K562 (cell line): ENCODE data around the gene PDCD6IP. TPM values are rescaled to one million over a fixed set of nuclear protein-coding genes. Genes with fewer than 3 reads are reported as not detected.

Experiments
- ATAC-seq: fragments of 200-7000 bp; cut with Tn5 transposase; 3 replicates; pipeline ENCODE4 v1.9.1; 2020; ENCODE audit warnings: moderate library complexity
- BruUV-seq: library from RNA; stranded (reverse); fragments of 400-500 nt; replicated peaks from 2 replicates; lab custom pipeline; 2021; lab: Mats Ljungman, UMichigan
- CTCF ChIA-PET: fragments of 300-600 bp; formaldehyde crosslinking; extraction: SDS; loops from one replicate; lab custom pipeline; 2021; ENCODE audit warnings: low intra/inter-chr PET ratio; lab: Yijun Ruan, JAX
- POLR2A ChIA-PET: fragments of 300-600, 350-650 bp; sonication (Branson Sonifier 250); formaldehyde crosslinking; extraction: SDS; loops from one replicate; lab custom pipeline; 2021; ENCODE audit warnings: antibody characterized with exemption, inconsistent platforms; lab: Yijun Ruan, JAX
- DNase-seq, 4 experiments: peaks; one replicate each; pipeline versions ENCODE4 v3.0.0 to v3.0.0-alpha.2; 2011 to 2018; ENCODE audit warnings: low spot score in 3 of 4, mixed read lengths in 3 of 4; ENCODE audit errors: extremely low read depth in 1 of 4
- FAIRE-seq: peaks from 2 replicates; lab custom pipeline; 2011; peaks lifted over from hg19 to GRCh38; lab: Jason Lieb, UNC
- H2AFZ ChIP-seq: 2 replicates; pipeline ENCODE4 v1.6.0; 2011; ENCODE audit warnings: low read depth, low read length, control low read depth, inconsistent platforms
- H3K27ac ChIP-seq: fragments of 200-600 bp; 3 replicates; pipeline ENCODE4 v1.8.0; 2011; ENCODE audit warnings: low read depth, mild to moderate bottlenecking, control low read depth, inconsistent platforms, low read length, moderate library complexity, mixed read lengths; ENCODE audit errors: extremely low read depth
- H3K27me3 ChIP-seq, 2 experiments: fragments of 300-600 bp in 1 of 2; 2 replicates in 1 of 2; 3 replicates in 1 of 2; pipeline versions ENCODE4 v1.6.0 to v1.8.0; 2011; ENCODE audit warnings: inconsistent platforms in 2 of 2, low read length in 2 of 2, mild to moderate bottlenecking in 1 of 2, mixed read lengths in 1 of 2, moderate library complexity in 1 of 2; ENCODE audit not compliant: control insufficient read depth in 2 of 2, insufficient read depth in 2 of 2
- H3K36me3 ChIP-seq: fragments of 300-600 bp; 3 replicates; pipeline ENCODE4 v1.8.0; 2011; ENCODE audit warnings: mild to moderate bottlenecking, low read length, inconsistent platforms; ENCODE audit not compliant: control insufficient read depth, insufficient read depth
- H3K4me1 ChIP-seq, 2 experiments: fragments of 200-600 bp in 1 of 2; replicated peaks in 1 of 2; 2 replicates in 1 of 2; 3 replicates in 1 of 2; pipeline versions ENCODE4 v1.5.1 to v1.8.0; 2011; ENCODE audit warnings: inconsistent platforms in 2 of 2, low read length in 2 of 2, mild to moderate bottlenecking in 1 of 2, mixed read lengths in 1 of 2, moderate library complexity in 1 of 2; ENCODE audit not compliant: control insufficient read depth in 2 of 2, insufficient read depth in 2 of 2
- H3K4me2 ChIP-seq: 2 replicates; pipeline ENCODE4 v1.6.1; 2011; ENCODE audit warnings: low read length, control low read depth, inconsistent platforms, mixed read lengths; ENCODE audit not compliant: insufficient read depth
- H3K4me3 ChIP-seq: fragments of 200-600 bp; sonication (generic), shearing (Covaris generic); 2 replicates; pipeline ENCODE4 v1.5.1; 2016; ENCODE audit warnings: control low read depth, inconsistent platforms
- H3K79me2 ChIP-seq: fragments of 200-600 bp; 3 replicates; pipeline ENCODE4 v1.8.0; 2011; ENCODE audit warnings: low read length, inconsistent platforms; ENCODE audit not compliant: control insufficient read depth, insufficient read depth
- H3K9ac ChIP-seq, 2 experiments: 2 replicates each; pipeline versions ENCODE4 v1.6.0 to v1.6.1; 2011; ENCODE audit warnings: low read depth in 2 of 2, low read length in 2 of 2, control low read depth in 1 of 2, inconsistent platforms in 1 of 2, mild to moderate bottlenecking in 1 of 2, mixed read lengths in 1 of 2; ENCODE audit not compliant: insufficient read depth in 1 of 2
- H3K9me1 ChIP-seq: one replicate; pipeline ENCODE4 v1.6.0; 2011; ENCODE audit warnings: inconsistent platforms, mild to moderate bottlenecking, low read length, moderate library complexity; ENCODE audit not compliant: control insufficient read depth, insufficient read depth
- H3K9me3 ChIP-seq: replicated peaks from 2 replicates; pipeline ENCODE4 v1.5.1; 2011; ENCODE audit warnings: low read depth, low read length, inconsistent platforms; ENCODE audit not compliant: control insufficient read depth, insufficient read depth
- H4K20me1 ChIP-seq: replicated peaks from 2 replicates; pipeline ENCODE4 v1.6.1; 2011; ENCODE audit warnings: low read length, inconsistent platforms, mixed read lengths; ENCODE audit not compliant: control insufficient read depth, insufficient read depth
- E2F3 ChIP-seq: fragments of 250-450 bp; sonication (Bioruptor Pico); IDR thresholded peaks from 2 replicates; pipeline ENCODE4 v1.4.0; 2020; ENCODE audit warnings: mild to moderate bottlenecking
- IRF2 ChIP-seq: sonication (generic); formaldehyde crosslinking; IDR thresholded peaks from 2 replicates; pipeline ENCODE4 v1.8.1; 2022; ENCODE audit warnings: mild to moderate bottlenecking, missing genetic modification reagents
- MLX ChIP-seq, 2 experiments: fragments of 450-650 bp in 1 of 2; sonication (generic) in 1 of 2; formaldehyde crosslinking; conservative IDR thresholded peaks; 2 replicates each; pipeline versions ENCODE4 v1.4.0 to v1.8.1; 2020 to 2022; ENCODE audit warnings: mild to moderate bottlenecking in 1 of 2, missing genetic modification reagents in 1 of 2
- NCOA2 ChIP-seq, 2 experiments: fragments of 450-650 bp; IDR thresholded peaks; 2 replicates each; pipeline ENCODE4 v1.6.1; 2018; ENCODE audit warnings: mild to moderate bottlenecking in 2 of 2, moderate library complexity in 1 of 2; ENCODE audit not compliant: partially characterized antibody in 2 of 2
- NKRF ChIP-seq: fragments of 450-650 bp; IDR thresholded peaks from 2 replicates; pipeline ENCODE4 v1.6.1; 2016; ENCODE audit warnings: borderline replicate concordance
- NONO ChIP-seq, 2 experiments: fragments of 200-400 bp in 1 of 2; fragments of 450-650 bp in 1 of 2; formaldehyde crosslinking in 1 of 2; IDR thresholded peaks; 2 replicates each; pipeline ENCODE4 v1.6.1; 2017; ENCODE audit warnings: low read depth in 2 of 2, mild to moderate bottlenecking in 2 of 2, moderate library complexity in 2 of 2, low read length in 1 of 2
- ZNF644 ChIP-seq: fragments of 200-800 bp; sonication (Bioruptor generic); IDR thresholded peaks from 2 replicates; pipeline ENCODE4 v1.6.1; 2016; ENCODE audit warnings: low read depth, missing genetic modification characterization, missing compliant biosample characterization
- ZNF707 ChIP-seq: fragments of 250-450 bp; sonication (Bioruptor Pico); conservative IDR thresholded peaks from 2 replicates; pipeline ENCODE4 v1.8.0; 2022; ENCODE audit warnings: inconsistent platforms, mild to moderate bottlenecking, moderate library complexity
- in situ Hi-C: fragments of 300-500 bp; cut with MboI; formaldehyde crosslinking; loops from 4 replicates; pipeline ENCODE4 v1.15.0; 2018; ENCODE audit warnings: inconsistent platforms, mixed read lengths
- intact Hi-C: fragments of 100-400 bp; cut with micrococcal nuclease; formaldehyde crosslinking; loops from 2 replicates; pipeline ENCODE4 v1.14.2; 2022
- polyA plus RNA-seq, 8 experiments: library from polyadenylated mRNA; depleted of rRNA in 4 of 8; stranded (reverse) in 5 of 8; unstranded in 3 of 8; fragments of >200 nt; fragmentation: Nextera tagmentation in 2 of 8; fragmentation: Illumina TruSeq in 1 of 8; extraction: Ambion mirVana in 2 of 8; extraction: Trizol in 1 of 8; gene quantifications; 2 replicates each; pipeline versions ENCODE4 v1.2.1 to v1.2.3, GENCODE V29; 2011 to 2014; ENCODE audit warnings: inconsistent platforms in 1 of 8, missing spikeins in 1 of 8
- total RNA-seq, 7 experiments: library from RNA; depleted of rRNA in 6 of 7; stranded (reverse); fragments of >200 nt in 6 of 7; fragmentation: Illumina TruSeq in 2 of 7; extraction: Trizol in 2 of 7; gene quantifications; 2 replicates each; pipeline versions ENCODE4 v1.2.1 to v1.2.3, GENCODE V29; 2011 to 2021; ENCODE audit warnings: low replicate concordance in 1 of 7
- TF ChIP-seq, protein P1 (sequence below): fragments of 450-650 bp; conservative IDR thresholded peaks from 2 replicates; pipeline ENCODE4 v1.6.1; 2016; ENCODE audit warnings: missing genetic modification characterization, low read depth, mild to moderate bottlenecking, control low read depth, missing compliant biosample characterization
- TF ChIP-seq, protein P2 (sequence below), 2 experiments: fragments of 450-650 bp; conservative IDR thresholded peaks; 2 replicates each; pipeline ENCODE4 v1.6.1; 2017; ENCODE audit warnings: mild to moderate bottlenecking in 2 of 2, moderate library complexity in 2 of 2
- TF ChIP-seq, protein P3 (sequence below): fragments of 250-450 bp; sonication (Bioruptor Pico); IDR thresholded peaks from 2 replicates; pipeline ENCODE4 v1.6.1; 2021; ENCODE audit warnings: mild to moderate bottlenecking
- TF ChIP-seq, protein P4 (sequence below): fragments of 450-650 bp; IDR thresholded peaks from 2 replicates; pipeline ENCODE4 v1.6.1; 2014; ENCODE audit warnings: low read depth, mild to moderate bottlenecking, moderate library complexity, borderline replicate concordance

The PDCD6IP gene
- total and polyA plus RNA-seq, 9 of the 15 experiments (the other 6 are each of a cell fraction or from before 2014, with no cell fraction given) = 40.2 to 302 (median 122) TPM

DNA sequence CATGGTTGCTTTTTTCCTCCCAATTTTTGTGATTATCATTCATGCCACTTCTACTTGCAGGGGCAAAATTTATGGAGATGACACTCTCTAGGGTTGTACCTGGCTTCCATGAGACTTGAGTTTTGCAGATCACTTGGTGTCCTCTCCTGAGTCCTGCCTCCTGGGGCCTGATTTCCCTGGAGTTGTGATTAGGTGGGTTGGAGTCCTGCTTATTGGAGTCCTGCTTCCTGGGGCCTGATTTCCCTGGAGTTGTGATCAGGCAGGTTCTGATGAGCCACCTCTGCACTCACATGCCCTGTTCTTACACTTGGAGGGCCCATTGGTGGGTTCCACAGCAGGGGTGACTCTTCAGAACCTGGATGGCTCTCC, 102.0 kb downstream of the PDCD6IP start:
- Histone ChIP-seq H3K4me3 (no peak overlapping the region), H3K79me2 (no peaks in the 10 kb centered on the region), H3K9ac (peak overlapping the region; percentile 18 to 84; a peak in 3 of 4 replicates), H3K4me2 (peak overlapping the region; percentile 75), H2AFZ (peak overlapping the region; percentile 90), H3K9me1 (no peaks in the 10 kb centered on the region), H3K27ac (peak overlapping the region; percentile 99), H3K9me3 (no peaks in the 10 kb centered on the region; the same call in 1 of the 2 replicates), H3K36me3 (no peaks in the 10 kb centered on the region), H4K20me1 (no peaks in the 10 kb centered on the region), H3K4me1 (peaks cover 44 to 60% of the 10 kb centered on the region in 2 experiments), H3K27me3 (no peaks in the 10 kb centered on the region)
- in situ Hi-C loops = no loop called here
- intact Hi-C loops = no loop called here
- ChIA-PET CTCF (no interaction called here), POLR2A (interaction anchor here (1.6 kb wide), 1 partner anchor 17 kb away, joined by 4 read pairs; no protein-coding TSS in a partner anchor)
- DNase-seq = no peak
- FAIRE-seq = no peak
- no TSS peak for BruUV-seq
- ATAC-seq = no peak; the same call in 2 of the 3 replicates
- TF ChIP-seq, protein P1, sequence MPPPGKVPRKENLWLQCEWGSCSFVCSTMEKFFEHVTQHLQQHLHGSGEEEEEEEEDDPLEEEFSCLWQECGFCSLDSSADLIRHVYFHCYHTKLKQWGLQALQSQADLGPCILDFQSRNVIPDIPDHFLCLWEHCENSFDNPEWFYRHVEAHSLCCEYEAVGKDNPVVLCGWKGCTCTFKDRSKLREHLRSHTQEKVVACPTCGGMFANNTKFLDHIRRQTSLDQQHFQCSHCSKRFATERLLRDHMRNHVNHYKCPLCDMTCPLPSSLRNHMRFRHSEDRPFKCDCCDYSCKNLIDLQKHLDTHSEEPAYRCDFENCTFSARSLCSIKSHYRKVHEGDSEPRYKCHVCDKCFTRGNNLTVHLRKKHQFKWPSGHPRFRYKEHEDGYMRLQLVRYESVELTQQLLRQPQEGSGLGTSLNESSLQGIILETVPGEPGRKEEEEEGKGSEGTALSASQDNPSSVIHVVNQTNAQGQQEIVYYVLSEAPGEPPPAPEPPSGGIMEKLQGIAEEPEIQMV (tag) = peak; percentile 75; the same call in 1 of the 2 replicates
- TF ChIP-seq IRF2 (CRISPR knock-in tag) (no peak), E2F3 (CRISPR knock-in tag) (no peak), NCOA2 (IDR thresholded peaks at IDR 0.05; ENCODE audit: partially characterized antibody in 2 of 2) (no peak), ZNF707 (CRISPR knock-in tag) (no peak), MLX (CRISPR knock-in tag; conservative IDR thresholded peaks at IDR 0.05) (no peak), NKRF (no peak), NONO (IDR thresholded peaks at IDR 0.05; ENCODE audit: low read depth in 2 of 2, low read length in 1 of 2) (no peak), ZNF644 (no peak; the same call in 1 of the 2 replicates)
- TF ChIP-seq, protein P2, sequence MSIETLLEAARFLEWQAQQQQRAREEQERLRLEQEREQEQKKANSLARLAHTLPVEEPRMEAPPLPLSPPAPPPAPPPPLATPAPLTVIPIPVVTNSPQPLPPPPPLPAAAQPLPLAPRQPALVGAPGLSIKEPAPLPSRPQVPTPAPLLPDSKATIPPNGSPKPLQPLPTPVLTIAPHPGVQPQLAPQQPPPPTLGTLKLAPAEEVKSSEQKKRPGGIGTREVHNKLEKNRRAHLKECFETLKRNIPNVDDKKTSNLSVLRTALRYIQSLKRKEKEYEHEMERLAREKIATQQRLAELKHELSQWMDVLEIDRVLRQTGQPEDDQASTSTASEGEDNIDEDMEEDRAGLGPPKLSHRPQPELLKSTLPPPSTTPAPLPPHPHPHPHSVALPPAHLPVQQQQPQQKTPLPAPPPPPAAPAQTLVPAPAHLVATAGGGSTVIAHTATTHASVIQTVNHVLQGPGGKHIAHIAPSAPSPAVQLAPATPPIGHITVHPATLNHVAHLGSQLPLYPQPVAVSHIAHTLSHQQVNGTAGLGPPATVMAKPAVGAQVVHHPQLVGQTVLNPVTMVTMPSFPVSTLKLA (conservative IDR thresholded peaks at IDR 0.05) = no peak
- TF ChIP-seq, protein P3, sequence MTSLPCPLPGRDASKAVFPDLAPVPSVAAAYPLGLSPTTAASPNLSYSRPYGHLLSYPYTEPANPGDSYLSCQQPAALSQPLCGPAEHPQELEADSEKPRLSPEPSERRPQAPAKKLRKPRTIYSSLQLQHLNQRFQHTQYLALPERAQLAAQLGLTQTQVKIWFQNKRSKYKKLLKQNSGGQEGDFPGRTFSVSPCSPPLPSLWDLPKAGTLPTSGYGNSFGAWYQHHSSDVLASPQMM (CRISPR knock-in tag) = no peak
- TF ChIP-seq, protein P4, sequence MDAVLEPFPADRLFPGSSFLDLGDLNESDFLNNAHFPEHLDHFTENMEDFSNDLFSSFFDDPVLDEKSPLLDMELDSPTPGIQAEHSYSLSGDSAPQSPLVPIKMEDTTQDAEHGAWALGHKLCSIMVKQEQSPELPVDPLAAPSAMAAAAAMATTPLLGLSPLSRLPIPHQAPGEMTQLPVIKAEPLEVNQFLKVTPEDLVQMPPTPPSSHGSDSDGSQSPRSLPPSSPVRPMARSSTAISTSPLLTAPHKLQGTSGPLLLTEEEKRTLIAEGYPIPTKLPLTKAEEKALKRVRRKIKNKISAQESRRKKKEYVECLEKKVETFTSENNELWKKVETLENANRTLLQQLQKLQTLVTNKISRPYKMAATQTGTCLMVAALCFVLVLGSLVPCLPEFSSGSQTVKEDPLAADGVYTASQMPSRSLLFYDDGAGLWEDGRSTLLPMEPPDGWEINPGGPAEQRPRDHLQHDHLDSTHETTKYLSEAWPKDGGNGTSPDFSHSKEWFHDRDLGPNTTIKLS = no peak
